ENCODE data around the gene RARRES2. TPM values are rescaled to one million over a fixed set of nuclear protein-coding genes. Genes with fewer than 3 reads are reported as not detected.

Gene RARRES2
- total RNA-seq, 4 donors from 2014 or later, result 83.8 to 433 (median 299) TPM

DNA sequence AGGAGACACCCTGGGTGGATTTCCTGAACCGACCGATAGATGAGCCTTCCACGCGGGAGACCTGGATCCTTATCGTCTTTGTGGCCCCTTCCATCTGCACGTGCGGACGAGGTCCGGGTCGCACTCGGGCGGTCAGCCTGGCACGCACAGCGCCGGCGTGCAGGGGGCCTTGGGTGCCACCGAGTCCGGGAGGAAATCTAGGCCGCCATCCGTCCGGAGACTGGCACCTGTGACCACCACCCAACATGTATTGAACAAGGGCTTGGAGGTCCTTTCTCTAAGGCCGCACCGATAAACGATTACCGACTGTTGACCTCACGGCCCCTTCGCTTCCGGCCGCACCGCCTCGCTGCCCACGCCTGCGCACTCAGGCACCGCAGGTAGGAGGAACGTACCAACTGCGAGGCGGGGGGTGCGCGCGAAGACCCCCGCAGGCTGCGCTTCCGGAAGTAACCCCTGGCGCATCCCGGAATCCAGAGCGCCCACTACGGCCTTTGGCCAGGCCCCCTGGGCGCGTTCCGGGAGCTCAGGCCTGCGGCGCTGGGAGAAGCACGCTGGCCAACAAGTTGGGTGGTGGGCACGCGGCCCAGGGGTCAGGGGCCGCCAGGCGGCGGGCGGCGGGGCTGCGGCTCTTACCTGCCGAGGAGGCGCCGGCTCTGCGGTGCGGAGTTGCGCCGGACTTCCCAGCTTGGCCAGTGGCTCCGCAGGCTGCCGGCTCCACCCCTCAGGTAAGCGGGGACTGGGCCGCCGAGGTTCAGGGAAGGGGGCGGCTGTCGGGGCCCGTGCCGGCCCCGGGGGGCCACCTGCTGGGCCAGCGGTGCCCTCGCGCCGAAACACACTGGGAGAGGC is 18.4 kb downstream of the RARRES2 start, which contains the start of the genes ACTR3C and LRRC61:
TSS of gene ACTR3C (minus strand) at position 713 of the 849 bp plus-strand sequence. CDS start 28,249 bp downstream, outside the sequence.
TSS of gene LRRC61 (plus strand) at position 523 of the 849 bp plus-strand sequence. CDS start 13,507 bp downstream, outside the sequence.
- TF ChIP-seq, protein P1, sequence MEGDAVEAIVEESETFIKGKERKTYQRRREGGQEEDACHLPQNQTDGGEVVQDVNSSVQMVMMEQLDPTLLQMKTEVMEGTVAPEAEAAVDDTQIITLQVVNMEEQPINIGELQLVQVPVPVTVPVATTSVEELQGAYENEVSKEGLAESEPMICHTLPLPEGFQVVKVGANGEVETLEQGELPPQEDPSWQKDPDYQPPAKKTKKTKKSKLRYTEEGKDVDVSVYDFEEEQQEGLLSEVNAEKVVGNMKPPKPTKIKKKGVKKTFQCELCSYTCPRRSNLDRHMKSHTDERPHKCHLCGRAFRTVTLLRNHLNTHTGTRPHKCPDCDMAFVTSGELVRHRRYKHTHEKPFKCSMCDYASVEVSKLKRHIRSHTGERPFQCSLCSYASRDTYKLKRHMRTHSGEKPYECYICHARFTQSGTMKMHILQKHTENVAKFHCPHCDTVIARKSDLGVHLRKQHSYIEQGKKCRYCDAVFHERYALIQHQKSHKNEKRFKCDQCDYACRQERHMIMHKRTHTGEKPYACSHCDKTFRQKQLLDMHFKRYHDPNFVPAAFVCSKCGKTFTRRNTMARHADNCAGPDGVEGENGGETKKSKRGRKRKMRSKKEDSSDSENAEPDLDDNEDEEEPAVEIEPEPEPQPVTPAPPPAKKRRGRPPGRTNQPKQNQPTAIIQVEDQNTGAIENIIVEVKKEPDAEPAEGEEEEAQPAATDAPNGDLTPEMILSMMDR (IDR thresholded peaks at IDR 0.05; ENCODE audit: low read depth), result no peak

- TF ChIP-seq, protein P1 (IDR thresholded peaks at IDR 0.05; ENCODE audit: low read depth), result no peak
Observed at GRCh38 chr7:150322114-150322832, 19.2 kb downstream of the RARRES2 start.

DNA sequence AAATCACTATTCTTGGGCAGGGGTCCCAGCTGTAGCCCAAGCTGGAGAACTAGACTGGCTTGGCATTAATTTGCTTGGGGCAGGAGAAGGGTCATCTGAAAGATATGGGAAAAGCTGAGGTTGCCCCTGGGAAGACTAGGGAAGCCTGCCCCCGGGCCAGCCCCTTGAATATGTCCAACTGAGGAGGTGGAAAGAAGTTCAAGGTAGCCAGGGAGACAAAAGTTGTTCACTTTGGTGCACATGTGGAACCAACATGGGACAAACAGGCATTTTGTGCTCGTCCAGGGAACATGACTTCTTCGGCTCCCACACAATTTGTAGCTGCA is 19.7 kb downstream of the RARRES2 start:
- TF ChIP-seq, protein P1 (IDR thresholded peaks at IDR 0.05; ENCODE audit: low read depth), result no peak

DNA sequence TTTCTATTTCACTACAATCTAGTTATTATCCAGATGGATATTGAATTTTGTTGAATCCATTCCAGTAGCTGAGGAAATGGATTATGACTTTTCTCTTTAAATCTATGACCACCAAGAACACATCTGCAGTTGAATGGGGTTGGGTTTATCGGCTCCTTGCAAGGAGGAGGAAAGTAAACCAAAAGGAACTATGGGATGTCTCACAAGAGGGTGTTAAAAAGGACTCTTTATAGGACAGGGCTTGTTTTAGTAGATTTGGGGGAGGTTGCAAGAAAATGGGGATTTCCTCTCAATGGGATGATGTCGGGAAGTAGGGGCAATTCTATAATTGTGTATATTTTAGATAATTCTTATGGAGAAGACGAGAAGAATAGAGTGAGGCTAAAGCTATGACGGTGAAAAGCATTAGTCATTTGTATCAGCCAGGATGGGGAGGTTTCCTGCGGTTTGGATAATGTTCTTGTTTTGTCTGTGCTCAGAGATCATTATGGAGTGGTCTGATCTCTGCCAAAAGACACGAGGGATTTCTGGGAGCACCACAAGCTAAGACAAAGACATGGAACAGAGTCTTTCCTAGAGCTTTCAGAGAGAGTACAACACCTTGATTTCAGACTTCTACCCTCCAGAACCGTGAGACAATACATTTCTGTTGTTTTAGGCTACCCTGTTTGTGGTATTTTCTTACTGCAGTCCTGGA is 23.5 kb downstream of the RARRES2 start:
- TF ChIP-seq, protein P1 (IDR thresholded peaks at IDR 0.05; ENCODE audit: low read depth), result no peak

- TF ChIP-seq, protein P1 (IDR thresholded peaks at IDR 0.05; ENCODE audit: low read depth), result no peak
Observed at GRCh38 chr7:150314639-150315239, 26.7 kb downstream of the RARRES2 start.

DNA sequence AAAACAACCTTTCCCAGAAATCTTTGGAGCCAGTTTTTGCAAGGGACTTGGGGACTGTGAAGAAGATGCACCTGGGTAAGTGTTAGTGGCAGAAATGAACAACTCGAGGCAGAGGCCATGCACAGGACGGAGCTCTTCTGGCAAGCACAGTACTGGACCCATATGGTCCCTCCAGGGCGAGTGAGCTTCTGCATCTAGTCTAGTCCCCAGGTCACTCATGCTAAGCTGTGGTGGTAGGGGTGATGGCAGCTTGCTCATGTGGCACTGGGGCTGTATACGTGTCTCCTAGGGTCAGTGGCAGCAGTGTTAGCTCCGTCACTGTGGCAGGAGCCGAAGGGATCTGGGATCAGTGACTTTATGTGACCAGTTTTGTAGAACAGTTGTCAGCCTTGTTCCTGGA is 27.6 kb downstream of the RARRES2 start:
- TF ChIP-seq, protein P1 (IDR thresholded peaks at IDR 0.05; ENCODE audit: low read depth), result no peak

Measured in subcutaneous adipose tissue (tissue), 4 donors.